ENCODE results near the gene NUDT22. TPM values are rescaled to one million over a fixed set of nuclear protein-coding genes. Genes with fewer than 3 reads are reported as not detected.

Gene NUDT22
- total RNA-seq, 2 experiments from 2014 or later: 58.4 to 69.6 TPM

DNA sequence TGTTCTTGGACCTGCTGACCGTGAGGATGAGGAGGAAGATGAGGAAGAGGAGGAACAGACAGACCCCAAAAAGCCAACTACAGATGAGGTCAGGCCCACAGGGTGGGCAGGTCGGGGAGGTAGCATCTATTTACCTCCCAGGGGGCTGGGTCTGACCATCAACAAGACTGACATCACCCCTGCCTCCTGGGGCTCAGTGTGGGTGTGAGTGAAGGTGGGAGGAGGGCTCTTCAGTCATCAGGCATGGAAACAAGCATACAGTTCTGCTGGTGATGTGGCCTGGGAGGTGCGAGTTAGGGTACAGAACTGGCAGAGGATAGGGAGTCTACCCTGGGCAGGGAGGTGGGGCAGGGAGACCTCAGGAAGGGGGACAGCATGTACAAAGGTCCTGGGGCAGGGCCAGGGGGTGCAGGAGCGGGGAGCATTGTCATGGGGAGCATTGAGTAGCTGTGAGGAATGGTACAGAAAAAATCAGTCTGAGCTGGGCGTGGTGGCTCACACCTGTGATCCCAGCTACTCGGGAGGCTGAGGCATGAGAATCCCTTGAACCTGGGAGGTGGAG lies 34.2 kb downstream of the NUDT22 start:
- no peaks in the 10 kb centered on the region for H3K9me3 Mint-ChIP-seq
- no peak overlapping the region for H3K27ac Mint-ChIP-seq
- peaks cover 9% of the 10 kb centered on the region for H3K4me1 Mint-ChIP-seq
- DNase-seq: no peak
- H3K4me3 Mint-ChIP-seq: no peak overlapping the region
- H3K27me3 Mint-ChIP-seq: no peaks in the 10 kb centered on the region
- H3K36me3 Mint-ChIP-seq: peaks cover 9% of the 10 kb centered on the region

DNA sequence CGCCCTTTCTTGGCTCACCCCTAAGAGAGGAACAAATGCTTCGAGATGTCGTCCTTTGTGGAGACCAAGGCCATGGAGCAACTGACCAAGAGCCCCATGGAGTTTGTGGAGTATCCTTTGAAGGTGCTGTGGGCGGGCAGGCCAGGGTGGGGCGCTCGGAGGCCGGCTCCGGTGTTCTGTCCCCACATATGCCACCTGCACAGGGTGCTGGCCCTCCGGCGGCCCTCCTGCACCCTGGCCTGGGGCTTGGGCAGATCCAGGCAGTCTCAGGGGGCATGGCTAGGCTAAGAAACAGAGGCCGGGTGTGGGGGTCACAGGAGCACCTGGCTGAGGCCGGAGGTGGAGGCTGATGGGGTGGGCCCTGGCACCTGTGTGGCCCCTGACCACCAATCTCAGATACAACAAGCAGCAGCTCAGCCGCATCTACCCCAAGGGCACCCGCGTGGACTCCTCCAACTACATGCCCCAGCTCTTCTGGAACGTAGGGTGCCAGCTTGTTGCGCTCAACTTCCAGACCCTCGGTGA lies 35.5 kb downstream of the NUDT22 start:
- H3K4me3 Mint-ChIP-seq: no peak overlapping the region
- H3K27me3 Mint-ChIP-seq: no peaks in the 10 kb centered on the region
- peaks cover 9% of the 10 kb centered on the region for H3K4me1 Mint-ChIP-seq
- peak overlapping the region; percentile 34 for H3K27ac Mint-ChIP-seq
- peaks cover 11% of the 10 kb centered on the region for H3K36me3 Mint-ChIP-seq
- DNase-seq: no peak
- H3K9me3 Mint-ChIP-seq: no peaks in the 10 kb centered on the region

DNA sequence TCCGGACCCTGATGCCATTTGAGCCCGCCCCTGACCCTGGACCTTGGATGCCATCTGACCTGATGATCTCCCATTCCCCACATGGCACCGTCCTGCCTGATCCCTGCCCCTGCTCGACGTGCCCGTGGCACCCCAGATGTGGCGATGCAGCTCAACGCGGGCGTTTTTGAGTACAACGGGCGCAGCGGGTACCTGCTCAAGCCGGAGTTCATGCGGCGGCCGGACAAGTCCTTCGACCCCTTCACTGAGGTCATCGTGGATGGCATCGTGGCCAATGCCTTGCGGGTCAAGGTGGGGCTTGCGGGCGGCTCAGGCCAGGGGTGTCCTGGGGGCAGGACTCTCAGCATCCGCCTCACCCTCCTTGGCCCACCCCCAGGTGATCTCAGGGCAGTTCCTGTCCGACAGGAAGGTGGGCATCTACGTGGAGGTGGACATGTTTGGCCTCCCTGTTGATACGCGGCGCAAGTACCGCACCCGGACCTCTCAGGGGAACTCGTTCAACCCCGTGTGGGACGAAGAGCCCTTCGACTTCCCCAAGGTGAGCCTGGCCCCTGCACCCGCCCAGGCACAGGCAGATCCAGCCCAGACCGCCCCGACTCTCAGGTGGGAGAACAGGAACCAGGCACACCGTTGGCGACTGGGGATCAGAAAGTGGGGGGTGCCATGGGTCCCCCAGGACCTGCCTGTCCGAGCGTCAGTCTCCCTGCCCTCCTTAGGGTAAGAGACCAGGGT lies 36.4 kb downstream of the NUDT22 start:
- H3K9me3 Mint-ChIP-seq: no peaks in the 10 kb centered on the region
- DNase-seq: no peak
- no peak overlapping the region for H3K4me3 Mint-ChIP-seq
- H3K27me3 Mint-ChIP-seq: no peaks in the 10 kb centered on the region
- H3K36me3 Mint-ChIP-seq: peaks cover 11% of the 10 kb centered on the region
- H3K27ac Mint-ChIP-seq: peak overlapping the region; percentile 34
- H3K4me1 Mint-ChIP-seq: peaks cover 9% of the 10 kb centered on the region

DNA sequence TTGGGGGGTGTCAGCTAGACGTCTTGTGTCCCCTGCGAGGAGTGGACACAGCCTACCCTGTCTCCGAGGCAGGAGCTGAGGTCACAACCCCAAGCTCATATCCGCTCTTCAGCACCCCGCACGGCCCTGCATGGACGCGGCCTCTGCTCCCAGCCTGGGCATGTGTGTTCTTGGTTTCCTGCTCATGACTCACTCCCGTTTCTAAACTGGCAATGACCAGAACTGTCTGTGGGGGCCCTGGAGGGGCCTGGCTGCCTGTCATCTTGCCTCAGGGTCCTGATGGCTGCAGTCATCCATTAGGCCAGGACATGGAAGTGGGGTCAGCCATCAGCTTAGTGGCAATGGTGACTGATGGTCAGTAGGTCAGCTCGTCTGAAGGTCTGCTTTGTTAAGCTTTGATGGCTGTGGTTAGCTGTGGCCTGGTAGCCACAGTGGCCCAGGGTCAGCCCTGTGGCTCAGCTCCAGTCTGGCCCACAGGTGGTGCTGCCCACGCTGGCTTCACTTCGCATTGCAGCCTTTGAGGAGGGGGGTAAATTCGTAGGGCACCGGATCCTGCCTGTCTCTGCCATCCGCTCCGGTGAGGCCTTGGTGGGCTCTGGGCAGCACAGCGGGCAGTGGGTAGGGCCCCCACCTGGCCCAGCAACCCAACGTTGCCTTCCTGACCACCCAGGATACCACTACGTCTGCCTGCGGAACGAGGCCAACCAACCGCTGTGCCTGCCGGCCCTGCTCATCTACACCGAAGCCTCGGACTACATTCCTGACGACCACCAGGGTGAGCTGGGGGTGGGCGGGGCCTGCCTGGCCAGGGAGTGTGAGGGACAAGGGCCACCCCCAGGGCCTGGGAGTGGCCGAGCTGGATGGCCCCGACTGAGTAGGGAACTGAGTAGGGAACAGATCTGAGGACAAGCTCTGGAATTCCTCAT lies 37.2 kb downstream of the NUDT22 start:
- Mint-ChIP-seq H3K4me3 (no peak overlapping the region), H3K27ac (no peak overlapping the region), H3K4me1 (peaks cover 13% of the 10 kb centered on the region), H3K36me3 (peaks cover 9% of the 10 kb centered on the region), H3K9me3 (no peaks in the 10 kb centered on the region), H3K27me3 (no peaks in the 10 kb centered on the region)
- no peak for DNase-seq

DNA sequence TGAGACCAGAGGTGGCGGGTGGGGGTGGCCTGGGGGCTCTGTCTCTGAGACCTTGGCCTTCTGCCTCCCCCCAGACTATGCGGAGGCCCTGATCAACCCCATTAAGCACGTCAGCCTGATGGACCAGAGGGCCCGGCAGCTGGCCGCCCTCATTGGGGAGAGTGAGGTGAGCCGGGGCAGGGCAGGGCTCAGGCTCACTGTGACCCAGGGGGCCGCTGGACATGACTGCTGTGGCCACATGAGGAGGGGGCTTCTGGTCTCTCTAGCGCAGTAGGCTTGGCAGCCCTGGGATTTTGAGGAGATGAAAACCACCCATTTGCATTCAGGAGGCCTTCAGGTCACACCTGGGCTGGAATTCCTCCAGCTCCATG lies 37.9 kb downstream of the NUDT22 start:
- Mint-ChIP-seq H3K4me1 (peaks cover 16% of the 10 kb centered on the region), H3K27ac (no peak overlapping the region), H3K36me3 (peaks cover 12% of the 10 kb centered on the region), H3K4me3 (no peak overlapping the region), H3K27me3 (no peaks in the 10 kb centered on the region), H3K9me3 (no peaks in the 10 kb centered on the region)
- no peak for DNase-seq

DNA sequence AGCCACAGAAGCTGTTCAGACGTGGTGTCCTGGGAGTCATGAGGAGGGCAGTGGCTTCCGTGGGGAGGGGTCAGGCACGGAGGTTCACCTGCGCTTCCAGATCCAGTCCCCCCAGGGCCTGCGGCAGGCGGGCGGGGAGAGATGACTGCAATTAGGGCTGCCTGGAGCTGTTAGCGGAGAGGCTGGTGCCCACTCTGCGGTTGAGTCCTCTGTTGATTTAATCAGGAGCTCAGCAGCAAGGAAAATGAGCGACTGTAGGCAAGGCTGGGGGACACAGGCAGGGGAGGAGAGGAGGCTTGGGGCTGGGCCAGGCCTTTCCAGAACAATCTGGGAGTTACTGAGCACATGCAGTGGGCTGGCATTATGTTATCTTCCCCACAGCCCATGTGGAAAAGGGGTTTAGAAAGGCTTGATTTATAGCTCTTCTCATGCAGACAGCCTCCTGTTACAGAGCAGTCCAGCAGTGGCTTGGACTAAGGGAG lies 38.3 kb downstream of the NUDT22 start:
- Mint-ChIP-seq H3K27me3 (no peaks in the 10 kb centered on the region), H3K27ac (no peak overlapping the region), H3K4me3 (no peak overlapping the region), H3K9me3 (no peaks in the 10 kb centered on the region), H3K36me3 (peaks cover 12% of the 10 kb centered on the region), H3K4me1 (peaks cover 18% of the 10 kb centered on the region)
- no peak for DNase-seq

DNA sequence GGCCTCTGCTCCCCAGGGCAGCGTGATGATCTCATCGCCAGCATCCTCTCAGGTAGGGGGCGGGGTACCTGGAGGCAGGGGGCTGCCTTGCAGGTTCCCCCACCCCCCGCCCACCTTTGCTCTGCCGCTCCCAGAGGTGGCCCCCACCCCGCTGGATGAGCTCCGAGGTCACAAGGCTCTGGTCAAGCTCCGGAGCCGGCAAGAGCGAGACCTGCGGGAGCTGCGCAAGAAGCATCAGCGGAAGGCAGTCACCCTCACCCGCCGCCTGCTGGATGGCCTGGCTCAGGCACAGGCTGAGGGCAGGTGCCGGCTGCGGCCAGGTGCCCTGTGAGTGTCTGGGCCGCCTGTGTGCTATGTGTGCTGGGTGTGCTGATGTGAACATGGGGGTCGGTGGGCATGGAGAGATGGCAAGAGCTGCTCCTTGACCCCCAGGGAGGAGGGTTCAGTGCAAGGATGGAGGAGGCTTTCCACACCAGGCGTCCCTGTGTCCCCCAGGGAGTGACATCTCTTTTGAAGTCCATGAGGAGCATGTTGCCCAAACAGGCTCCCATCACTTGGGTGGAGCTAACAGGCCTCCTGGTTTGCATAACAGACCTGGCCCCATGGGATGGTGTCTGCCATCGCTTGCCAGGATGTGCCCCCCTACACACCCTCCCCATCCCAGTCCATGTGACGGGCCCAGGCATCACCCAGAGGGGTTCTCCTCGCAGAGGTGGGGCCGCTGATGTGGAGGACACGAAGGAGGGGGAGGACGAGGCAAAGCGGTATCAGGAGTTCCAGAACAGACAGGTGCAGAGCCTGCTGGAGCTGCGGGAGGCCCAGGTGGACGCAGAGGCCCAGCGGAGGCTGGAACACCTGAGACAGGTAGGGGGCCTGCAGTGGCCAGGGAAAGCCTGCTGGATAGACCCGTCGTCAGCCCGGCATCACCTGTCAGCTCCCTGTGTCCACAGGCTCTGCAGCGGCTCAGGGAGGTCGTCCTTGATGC lies 39.4 kb downstream of the NUDT22 start:
- H3K4me1 Mint-ChIP-seq: peaks cover 9% of the 10 kb centered on the region
- no peak overlapping the region for H3K4me3 Mint-ChIP-seq
- no peak for DNase-seq
- H3K27ac Mint-ChIP-seq: no peak overlapping the region
- H3K36me3 Mint-ChIP-seq: peaks cover 11% of the 10 kb centered on the region
- no peaks in the 10 kb centered on the region for H3K9me3 Mint-ChIP-seq
- no peaks in the 10 kb centered on the region for H3K27me3 Mint-ChIP-seq

DNA sequence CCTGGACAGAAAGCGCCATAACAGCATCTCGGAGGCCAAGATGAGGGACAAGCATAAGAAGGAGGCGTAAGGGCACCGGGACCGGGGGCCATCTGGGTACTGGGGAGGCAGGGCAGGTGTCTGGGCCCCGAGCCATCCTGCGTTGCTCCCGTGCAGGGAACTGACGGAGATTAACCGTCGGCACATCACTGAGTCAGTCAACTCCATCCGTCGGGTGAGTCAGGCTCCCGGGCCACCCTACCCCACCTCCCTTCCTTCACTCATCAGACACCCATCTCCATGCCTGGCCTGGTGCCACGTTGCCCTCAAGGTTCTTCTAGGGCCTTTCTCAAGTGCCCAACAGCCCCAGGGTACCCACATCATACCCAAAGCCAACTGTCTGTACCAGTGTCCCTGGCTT lies 40.3 kb downstream of the NUDT22 start:
- no peak overlapping the region for H3K27ac Mint-ChIP-seq
- H3K36me3 Mint-ChIP-seq: peaks cover 11% of the 10 kb centered on the region
- no peak overlapping the region for H3K4me3 Mint-ChIP-seq
- H3K27me3 Mint-ChIP-seq: no peaks in the 10 kb centered on the region
- DNase-seq: no peak
- peaks cover 9% of the 10 kb centered on the region for H3K4me1 Mint-ChIP-seq
- no peaks in the 10 kb centered on the region for H3K9me3 Mint-ChIP-seq

DNA sequence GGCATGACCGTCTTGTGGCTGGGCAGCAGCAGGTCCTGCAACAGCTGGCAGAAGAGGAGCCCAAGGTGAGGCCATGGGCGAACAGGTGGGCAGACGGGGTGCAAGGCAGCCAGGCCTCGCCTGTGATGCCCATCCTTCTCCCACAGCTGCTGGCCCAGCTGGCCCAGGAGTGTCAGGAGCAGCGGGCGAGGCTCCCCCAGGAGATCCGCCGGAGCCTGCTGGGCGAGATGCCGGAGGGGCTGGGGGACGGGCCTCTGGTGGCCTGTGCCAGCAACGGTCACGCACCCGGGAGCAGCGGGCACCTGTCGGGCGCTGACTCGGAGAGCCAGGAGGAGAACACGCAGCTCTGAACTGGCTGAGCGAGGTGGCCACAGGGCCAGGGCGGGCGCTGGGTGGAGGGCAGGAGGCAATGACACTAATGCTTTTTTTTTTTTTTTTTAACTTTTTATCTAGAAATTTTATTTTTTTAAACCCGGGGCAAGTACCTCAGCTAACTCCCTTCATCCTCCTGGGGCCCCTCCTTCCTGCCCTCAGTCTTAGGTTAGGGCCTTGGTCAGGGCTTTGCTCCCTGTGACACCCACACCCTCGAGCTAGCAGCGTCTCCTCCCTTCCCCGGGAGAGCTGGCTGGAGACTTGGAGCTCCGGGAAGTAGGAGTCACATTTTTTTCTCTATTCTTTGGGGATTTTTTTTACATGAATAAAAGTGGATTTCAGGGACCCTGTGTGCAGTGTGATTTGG lies 41.3 kb downstream of the NUDT22 start:
- Mint-ChIP-seq H3K36me3 (peaks cover 14% of the 10 kb centered on the region), H3K9me3 (no peaks in the 10 kb centered on the region), H3K27ac (no peak overlapping the region), H3K4me3 (peak overlapping the region; percentile 95), H3K27me3 (no peaks in the 10 kb centered on the region), H3K4me1 (peaks cover 14% of the 10 kb centered on the region)
- no peak for DNase-seq

DNA sequence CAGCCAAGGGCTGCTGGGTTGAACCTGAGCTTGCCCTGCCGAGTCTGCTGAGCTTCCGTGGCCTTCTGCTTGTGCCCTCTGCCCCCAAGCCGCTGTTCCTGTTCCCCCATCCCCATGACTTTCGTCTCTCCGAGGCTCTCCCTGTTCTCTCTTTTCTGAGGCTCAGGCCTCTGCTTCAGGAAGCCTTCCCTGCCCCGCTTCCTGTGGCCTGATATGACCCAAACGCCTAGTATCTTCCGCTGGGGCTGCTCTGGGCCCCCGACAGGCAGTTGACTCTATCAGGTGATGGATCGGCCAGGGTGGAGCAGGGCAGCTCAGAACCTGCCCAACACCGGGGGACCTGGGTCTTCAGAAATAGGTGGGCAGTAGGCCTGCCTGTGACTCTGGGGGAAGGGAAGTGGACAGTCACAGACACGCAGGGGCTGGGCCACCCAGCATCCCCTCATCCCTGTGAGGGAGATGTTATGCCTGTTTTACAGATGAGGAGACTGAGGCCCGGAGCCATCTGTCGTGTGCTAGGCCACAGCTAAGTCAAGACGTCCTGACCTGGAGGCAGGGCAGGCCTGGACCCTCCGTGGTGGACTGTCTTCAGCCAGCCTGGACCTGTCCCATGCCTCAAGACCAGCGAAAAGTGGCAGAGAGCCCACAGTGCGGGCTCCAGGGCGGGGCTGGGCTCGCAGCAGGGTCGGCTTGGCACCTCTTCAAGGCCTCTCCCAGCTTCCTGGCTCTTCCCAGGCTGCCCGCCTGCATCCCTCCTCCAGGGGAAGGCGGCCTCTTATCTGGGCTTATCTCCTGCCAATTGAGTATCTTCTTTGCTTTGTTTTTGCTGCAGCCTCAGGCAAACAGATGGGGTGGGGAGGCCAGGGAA lies 42.2 kb downstream of the NUDT22 start:
- H3K36me3 Mint-ChIP-seq: peaks cover 14% of the 10 kb centered on the region
- no peak for DNase-seq
- H3K27ac Mint-ChIP-seq: peak overlapping the region; percentile 91
- H3K4me1 Mint-ChIP-seq: peaks cover 15% of the 10 kb centered on the region
- no peaks in the 10 kb centered on the region for H3K9me3 Mint-ChIP-seq
- H3K27me3 Mint-ChIP-seq: no peaks in the 10 kb centered on the region
- peak overlapping the region; percentile 95 for H3K4me3 Mint-ChIP-seq

DNA sequence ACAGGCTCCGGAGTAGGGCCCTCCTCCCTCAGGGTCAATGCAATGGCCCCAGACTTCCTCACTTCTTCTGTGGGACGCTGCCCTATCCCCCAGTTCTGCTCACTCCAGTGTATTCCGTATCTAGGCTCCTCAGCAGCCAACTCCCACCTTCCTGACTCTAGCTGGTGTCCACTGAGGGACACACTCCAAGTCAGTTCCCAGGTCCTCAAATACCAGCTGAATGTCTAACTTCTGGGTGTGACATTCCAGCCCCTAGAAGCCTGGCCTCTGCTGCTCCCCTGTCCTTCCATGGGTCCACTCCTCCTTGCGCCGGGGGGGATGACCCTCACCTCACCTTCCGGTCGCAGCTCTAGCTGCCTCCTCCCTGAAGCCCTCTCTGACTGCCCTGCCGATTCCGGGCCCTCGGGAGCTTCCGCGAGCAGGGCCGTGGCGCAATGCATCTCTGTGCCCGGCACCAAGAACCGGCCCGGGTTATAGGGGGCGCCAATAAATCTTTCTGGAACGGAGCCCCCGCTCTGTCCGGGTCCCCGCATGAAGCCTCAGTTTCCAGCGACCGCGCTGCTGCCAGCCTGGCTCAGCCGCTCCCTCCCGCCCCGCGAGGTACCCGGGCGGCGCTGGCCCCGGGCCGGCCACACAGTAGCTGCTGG lies 42.9 kb downstream of the NUDT22 start:
- H3K4me3 Mint-ChIP-seq: peak overlapping the region; percentile 95
- H3K36me3 Mint-ChIP-seq: peaks cover 14% of the 10 kb centered on the region
- no peaks in the 10 kb centered on the region for H3K27me3 Mint-ChIP-seq
- H3K4me1 Mint-ChIP-seq: peaks cover 15% of the 10 kb centered on the region
- H3K27ac Mint-ChIP-seq: peak overlapping the region; percentile 91
- DNase-seq: peak; percentile 73
- H3K9me3 Mint-ChIP-seq: no peaks in the 10 kb centered on the region

DNA sequence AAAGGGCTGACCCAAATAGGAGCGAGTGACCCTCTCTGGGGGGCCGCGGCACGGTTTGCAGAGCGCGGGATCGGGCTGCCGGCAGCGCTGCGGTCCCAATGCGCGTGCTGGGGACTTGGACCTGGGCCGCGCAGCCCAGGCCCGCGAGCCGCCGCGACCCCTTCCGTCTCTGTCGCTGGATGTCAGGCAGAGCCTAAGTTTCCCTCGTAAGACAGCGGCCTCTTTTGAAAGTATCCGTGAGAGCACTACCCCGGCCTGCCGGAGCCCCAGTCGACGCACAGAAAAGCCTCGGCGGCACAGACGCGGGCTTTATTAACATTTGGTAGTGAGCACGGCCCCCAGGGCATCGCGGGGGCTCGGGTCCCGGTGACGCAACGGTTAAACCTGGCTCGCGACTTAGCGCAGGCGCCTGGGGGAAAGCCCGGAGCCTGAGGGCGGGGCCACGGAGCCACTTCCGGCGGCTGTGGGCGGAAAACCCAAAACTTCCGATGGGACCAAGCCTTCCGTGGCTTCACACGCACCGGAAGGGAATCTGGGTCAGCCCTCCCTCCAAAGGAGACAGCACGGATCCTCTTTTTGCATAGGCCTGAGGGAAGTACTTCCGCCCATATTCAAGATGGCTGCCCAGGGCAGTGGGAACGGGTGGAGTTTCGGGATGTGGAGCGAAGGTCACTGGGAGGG lies 43.6 kb downstream of the NUDT22 start:
- peak; percentile 98 for DNase-seq
- Mint-ChIP-seq H3K4me1 (peaks cover 15% of the 10 kb centered on the region), H3K4me3 (peak overlapping the region; percentile 95), H3K9me3 (no peaks in the 10 kb centered on the region), H3K27ac (peak overlapping the region; percentile 91), H3K27me3 (no peaks in the 10 kb centered on the region), H3K36me3 (peaks cover 14% of the 10 kb centered on the region)

Data from activated naive CD8-positive, alpha-beta T cell treated with anti-CD3 and anti-CD28 coated beads for 36 hours (primary cell).